ENCODE data around the gene XYLT1.
A peak's percentile ranks its signal among the peaks of the same experiment; 100 is the strongest.

DNA sequence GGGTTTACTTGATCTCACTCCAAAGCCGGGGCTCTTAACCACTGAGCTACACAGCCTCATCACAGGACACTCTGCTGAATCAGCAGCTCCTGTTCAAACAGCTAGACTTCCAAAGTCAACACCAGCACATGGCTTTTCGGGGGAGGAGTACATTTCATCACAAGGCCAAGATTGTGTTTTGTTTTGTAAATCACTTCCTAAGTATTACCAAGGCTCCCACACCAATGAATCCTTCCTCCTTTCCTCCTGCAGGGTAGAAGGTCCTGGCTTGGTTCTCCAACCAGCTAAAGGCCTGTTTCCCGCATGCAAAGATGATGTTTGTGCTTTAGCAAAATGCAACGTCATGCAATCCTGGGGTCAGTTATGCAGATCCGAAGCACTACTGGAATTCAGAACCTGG is 152.5 kb downstream of the XYLT1 start:
- TF ChIP-seq, protein P1, sequence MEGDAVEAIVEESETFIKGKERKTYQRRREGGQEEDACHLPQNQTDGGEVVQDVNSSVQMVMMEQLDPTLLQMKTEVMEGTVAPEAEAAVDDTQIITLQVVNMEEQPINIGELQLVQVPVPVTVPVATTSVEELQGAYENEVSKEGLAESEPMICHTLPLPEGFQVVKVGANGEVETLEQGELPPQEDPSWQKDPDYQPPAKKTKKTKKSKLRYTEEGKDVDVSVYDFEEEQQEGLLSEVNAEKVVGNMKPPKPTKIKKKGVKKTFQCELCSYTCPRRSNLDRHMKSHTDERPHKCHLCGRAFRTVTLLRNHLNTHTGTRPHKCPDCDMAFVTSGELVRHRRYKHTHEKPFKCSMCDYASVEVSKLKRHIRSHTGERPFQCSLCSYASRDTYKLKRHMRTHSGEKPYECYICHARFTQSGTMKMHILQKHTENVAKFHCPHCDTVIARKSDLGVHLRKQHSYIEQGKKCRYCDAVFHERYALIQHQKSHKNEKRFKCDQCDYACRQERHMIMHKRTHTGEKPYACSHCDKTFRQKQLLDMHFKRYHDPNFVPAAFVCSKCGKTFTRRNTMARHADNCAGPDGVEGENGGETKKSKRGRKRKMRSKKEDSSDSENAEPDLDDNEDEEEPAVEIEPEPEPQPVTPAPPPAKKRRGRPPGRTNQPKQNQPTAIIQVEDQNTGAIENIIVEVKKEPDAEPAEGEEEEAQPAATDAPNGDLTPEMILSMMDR (IDR thresholded peaks at IDR 0.05), result no peak
- peak in 1 of 2 donors; percentile 36 for TF ChIP-seq POLR2A (IDR thresholded peaks at IDR 0.05)

All from thyroid gland (tissue), 4 donors.